GM12891 (cell line): ENCODE data around the gene ALDH9A1.

Experiments
- POLR2A ChIP-seq: IDR thresholded peaks from 2 replicates; pipeline ENCODE4 v1.6.1; 2011; ENCODE audit warnings: low read depth, low read length, control low read depth
- POLR2AphosphoS5 ChIP-seq: IDR thresholded peaks from 2 replicates; pipeline ENCODE4 v1.6.1; 2011; ENCODE audit warnings: low read depth, low read length, control low read depth
- SPI1 ChIP-seq: IDR thresholded peaks from 2 replicates; pipeline ENCODE4 v1.6.1; 2011; ENCODE audit warnings: low read depth, low read length, control low read depth

- TF ChIP-seq POLR2AphosphoS5 (no peak), POLR2A (no peak), SPI1 (no peak)
Measured at GRCh38 chr1:165680303-165680702, 18.1 kb downstream of the ALDH9A1 start.
